GM18873 (cell line): Measurements from ENCODE around the gene TREX2.

ENCODE experiments used
- ATAC-seq: cut with Tn5 transposase; IDR thresholded peaks from one replicate; pipeline ENCODE4 v1.9.1; 2021; ENCODE audit warnings: mild to moderate bottlenecking, moderate library complexity, moderate number of reproducible peaks; ENCODE audit not compliant: unreplicated experiment, low FRiP score

The TREX2 gene

GRCh38 chrX:153476666-153477363, 31.0 kb upstream of the TREX2 start:
- no peak for ATAC-seq

GRCh38 chrX:153475751-153476281, 30.0 kb upstream of the TREX2 start:
- ATAC-seq, result no peak

GRCh38 chrX:153475271-153475670, 29.4 kb upstream of the TREX2 start:
- ATAC-seq, result no peak

- no peak for ATAC-seq
Observed at GRCh38 chrX:153474718-153475117, 28.9 kb upstream of the TREX2 start.

- ATAC-seq, result no peak
Observed at GRCh38 chrX:153474266-153474665, 28.4 kb upstream of the TREX2 start.

GRCh38 chrX:153473126-153473525, 27.3 kb upstream of the TREX2 start:
- ATAC-seq, result no peak

GRCh38 chrX:153471663-153472280, 25.9 kb upstream of the TREX2 start:
- ATAC-seq, result no peak

- ATAC-seq, result peak; percentile 70
Observed at GRCh38 chrX:153470411-153471363, 24.8 kb upstream of the TREX2 start, which contains the start of gene HAUS7. HAUS7 (minus strand) TSS chrX:153470576; CDS start chrX:153470557, 19 bp downstream.

- peak; percentile 25 for ATAC-seq
Observed at GRCh38 chrX:153469811-153470410, 24.1 kb upstream of the TREX2 start.

GRCh38 chrX:153468008-153468580, 22.2 kb upstream of the TREX2 start:
- no peak for ATAC-seq

GRCh38 chrX:153465691-153466380, 20.0 kb upstream of the TREX2 start:
- ATAC-seq, result no peak

- ATAC-seq, result no peak
Observed at GRCh38 chrX:153464116-153464515, 18.3 kb upstream of the TREX2 start.

- ATAC-seq, result no peak
Observed at GRCh38 chrX:153463556-153463955, 17.7 kb upstream of the TREX2 start.

GRCh38 chrX:153463031-153463430, 17.2 kb upstream of the TREX2 start:
- no peak for ATAC-seq

- ATAC-seq, result no peak
Observed at GRCh38 chrX:153462291-153462690, 16.4 kb upstream of the TREX2 start.

- ATAC-seq, result no peak
Observed at GRCh38 chrX:153460826-153461225, 15.0 kb upstream of the TREX2 start.

GRCh38 chrX:153459986-153460385, 14.1 kb upstream of the TREX2 start:
- ATAC-seq, result no peak

GRCh38 chrX:153458476-153458875, 12.6 kb upstream of the TREX2 start:
- ATAC-seq, result no peak

GRCh38 chrX:153457827-153458466, 12.1 kb upstream of the TREX2 start:
- ATAC-seq, result no peak
